GM18519 (cell line): ENCODE results near the gene TMEM232.
A peak's percentile ranks its signal among the peaks of the same experiment; 100 is the strongest.
"Not testable (repeated sequence)": the region's sequence is repeated elsewhere in the genome, so short reads cannot be mapped to it uniquely, and the experiment has no call there.

Source experiments
- ATAC-seq: cut with Tn5 transposase; IDR thresholded peaks from one replicate; pipeline ENCODE4 v1.9.1; 2021; ENCODE audit warnings: mild to moderate bottlenecking, moderate library complexity; ENCODE audit not compliant: unreplicated experiment, low FRiP score

TMEM232 gene

DNA sequence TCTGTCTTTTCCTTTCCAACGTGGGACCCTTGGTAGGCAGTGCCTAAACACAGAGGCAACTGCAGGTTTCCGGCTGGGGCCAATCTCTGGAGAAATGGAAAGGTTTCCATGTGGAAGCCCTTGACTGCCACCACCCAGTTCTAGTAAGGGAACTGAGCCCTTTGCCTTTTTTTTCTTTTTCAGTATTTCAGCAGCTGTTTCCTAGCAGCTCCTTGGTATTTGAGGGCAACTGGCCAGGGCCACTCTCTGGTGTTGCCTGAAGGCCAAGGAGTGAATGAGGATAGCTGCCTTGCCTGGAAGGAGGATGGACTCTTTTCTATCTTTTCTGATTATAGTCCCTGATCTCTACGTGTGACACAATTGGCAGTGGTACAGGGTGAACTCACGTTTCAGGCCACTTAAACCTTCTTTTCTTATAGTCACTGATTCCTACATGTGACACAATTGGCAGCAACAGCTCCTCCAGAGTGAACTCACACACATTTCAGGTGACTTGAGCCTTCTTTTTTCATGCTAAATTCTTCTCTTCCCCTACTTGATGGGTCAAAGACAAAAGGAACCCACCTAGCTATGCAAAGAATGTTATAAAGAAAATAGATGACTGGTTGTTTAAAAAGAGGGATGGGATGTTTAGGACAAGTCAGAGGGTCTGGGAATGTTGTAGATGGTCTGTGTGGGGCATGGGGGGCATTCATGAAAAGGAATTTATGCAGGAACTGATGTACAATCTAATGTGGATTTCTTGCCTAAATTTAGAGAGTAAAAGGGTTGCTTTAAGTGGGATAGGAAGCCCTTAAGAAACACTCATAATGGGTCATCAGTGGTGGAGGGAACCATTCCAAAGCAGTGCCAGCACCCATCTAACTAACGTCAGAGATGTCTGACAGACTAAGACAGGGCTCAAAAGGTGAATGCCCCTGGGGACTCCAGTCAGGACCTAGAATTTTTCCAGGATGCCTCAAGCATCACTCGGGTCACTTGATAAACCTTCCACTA is 190.1 kb downstream of the TMEM232 start:
- ATAC-seq, result no peak

DNA sequence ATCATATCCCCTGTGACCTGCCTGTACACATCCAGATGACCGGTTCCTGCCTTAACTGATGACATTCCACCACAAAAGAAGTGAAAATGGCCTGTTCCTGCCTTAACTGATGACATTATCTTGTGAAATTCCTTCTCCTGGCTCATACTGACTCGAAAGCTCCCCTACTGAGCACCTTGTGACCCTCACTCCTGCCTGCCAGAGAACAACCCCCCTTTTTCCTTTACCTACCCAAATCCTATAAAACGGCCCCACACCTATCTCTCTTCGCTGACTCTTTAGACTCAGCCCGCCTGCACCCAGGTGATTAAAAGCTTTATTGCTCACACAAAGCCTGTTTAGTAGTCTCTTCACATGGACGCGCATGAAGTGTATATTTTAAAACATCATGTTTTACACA is 191.3 kb downstream of the TMEM232 start:
- ATAC-seq, result not testable (repeated sequence)

DNA sequence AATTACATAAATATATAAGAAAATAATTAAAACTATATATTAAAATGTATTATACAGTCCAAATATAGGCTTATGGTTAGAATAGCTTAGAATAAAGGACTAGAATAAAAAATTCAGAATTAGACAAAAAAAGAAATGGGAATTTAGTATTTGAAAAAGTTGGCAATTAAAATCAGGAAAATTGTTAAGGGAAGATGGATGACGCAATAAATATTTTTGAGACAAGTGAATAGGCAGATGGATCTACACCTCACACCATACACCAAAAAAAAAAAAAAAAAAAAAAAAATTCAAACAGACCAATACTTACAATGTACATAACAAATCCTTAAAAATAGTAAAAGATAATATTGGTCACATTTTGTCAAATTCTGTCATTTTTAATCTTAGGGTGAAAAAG is 200.7 kb downstream of the TMEM232 start:
- ATAC-seq, result no peak

DNA sequence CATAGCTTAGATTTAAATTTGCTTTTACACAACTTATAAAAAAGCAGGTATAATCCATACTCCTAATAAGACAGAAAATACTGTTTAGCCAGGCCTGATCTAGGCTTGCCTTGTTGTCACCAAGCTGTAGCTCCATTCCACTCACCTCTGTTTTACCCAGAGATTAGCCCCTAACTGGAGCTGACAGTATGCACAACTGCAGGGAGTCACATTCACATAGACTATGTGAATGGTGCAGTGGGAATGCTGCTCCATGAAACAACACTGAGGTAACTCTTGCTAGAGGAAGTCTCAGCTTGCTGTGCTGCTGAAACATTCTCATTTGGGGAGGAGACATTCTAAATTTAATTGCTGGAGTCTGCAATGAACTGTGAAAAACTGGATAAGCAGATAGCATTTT is 209.1 kb downstream of the TMEM232 start:
- ATAC-seq, result no peak

DNA sequence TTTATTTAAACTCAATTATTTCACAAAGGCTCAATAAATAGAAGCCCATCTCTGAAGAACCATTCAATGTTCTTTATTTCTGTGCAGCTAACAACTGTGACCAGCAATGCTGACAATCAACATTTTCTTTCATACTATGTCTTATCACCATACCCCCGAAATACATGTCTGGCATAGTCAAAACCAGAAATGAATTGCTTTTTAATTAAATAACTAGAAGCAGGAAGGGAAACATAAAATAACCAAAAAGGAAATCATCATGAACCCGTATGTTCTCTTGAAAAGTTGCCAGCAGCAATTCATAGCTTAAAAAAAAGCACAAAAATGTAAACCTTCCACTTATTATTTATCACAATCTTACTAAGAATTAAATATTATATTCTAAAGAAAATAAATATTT is 212.4 kb downstream of the TMEM232 start:
- no peak for ATAC-seq

DNA sequence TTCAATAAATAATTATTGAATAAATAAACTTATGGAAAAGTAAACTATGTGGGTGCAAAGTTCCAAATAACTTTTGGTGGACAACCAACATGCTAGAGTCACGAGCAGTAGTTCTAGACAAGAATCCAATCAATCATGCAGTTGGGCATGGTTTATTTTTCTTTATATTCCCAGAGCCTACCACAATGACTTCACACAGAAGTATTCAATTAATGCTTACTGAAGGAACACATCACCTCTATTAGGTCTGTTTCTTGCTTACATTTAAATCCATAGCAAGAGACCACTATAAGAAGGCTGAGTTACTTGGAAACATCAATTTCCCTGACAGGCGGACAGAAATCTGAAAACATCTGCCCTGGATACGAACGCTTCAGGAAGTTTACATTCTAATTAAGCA is 214.2 kb downstream of the TMEM232 start:
- ATAC-seq, result no peak

DNA sequence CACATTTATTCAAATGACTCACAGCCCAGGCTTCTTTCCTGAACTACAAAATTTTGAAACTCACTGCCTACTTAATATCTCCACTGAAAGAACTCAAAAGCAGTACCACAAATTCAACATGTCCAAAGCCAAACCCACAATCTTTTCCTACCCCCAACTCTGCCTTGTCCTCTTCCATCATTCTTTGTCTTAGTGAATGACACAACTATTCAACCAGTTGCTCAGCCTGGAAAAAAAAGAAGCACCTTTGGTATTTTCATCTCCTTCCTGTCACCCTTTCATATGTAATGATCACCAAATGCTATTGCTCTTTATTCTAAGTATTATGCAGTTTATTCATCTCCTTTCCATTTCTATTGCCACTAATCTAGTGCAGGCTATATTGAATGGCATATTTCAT is 216.3 kb downstream of the TMEM232 start:
- ATAC-seq, result no peak

DNA sequence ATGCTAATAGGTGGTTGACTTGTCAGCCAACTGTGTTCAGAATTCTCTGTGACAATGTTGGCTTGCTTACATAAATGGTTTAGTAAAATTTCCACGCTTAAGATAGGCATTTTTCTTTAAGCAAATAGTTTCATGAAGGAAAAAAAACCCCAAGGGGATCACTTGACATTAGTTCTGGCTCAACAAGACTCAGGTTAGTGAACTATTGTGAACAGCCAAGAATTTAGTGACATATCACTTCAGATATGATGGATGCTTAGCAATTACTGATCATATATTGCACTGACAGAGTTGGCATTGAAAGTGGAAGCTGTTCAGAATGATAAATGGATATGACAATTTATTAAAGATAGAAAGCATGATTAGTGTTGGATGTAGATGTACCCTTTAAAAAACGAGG is 218.5 kb downstream of the TMEM232 start:
- no peak for ATAC-seq

DNA sequence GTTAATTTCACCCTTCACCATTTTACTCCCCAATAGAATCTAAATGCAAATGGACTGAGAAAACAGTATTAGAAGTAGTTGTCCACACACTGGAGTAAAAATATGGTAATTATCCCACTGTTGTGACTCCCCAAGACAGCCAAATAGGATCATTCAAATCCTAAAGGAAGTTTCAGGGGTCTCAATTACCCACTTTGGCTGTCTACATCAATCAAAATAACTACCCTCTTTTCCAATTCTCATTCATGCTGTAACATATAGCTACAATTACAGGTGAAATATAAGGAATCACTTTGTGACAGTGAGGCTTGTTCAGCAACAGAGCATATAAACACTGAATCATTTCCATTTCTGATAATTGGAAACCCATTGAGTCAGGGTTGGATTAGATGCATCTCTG is 220.1 kb downstream of the TMEM232 start:
- ATAC-seq, result no peak

DNA sequence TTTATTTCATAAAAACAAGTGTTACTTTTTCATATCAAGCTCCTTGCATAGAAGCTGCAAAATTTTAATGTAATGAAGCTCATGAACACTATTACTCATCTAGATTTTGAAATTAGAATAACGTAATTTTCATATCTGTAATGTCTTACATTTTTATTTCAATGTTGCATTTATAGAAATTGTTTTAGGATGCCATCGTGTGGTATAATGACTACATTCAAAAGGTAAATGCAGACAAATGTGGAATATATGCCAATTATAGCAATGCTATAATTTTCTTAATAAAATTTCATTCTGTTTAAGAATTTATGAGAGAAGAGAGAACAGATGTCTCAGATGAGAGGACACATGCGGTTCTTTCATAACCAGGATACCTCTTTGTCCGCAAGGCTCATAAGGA is 230.2 kb downstream of the TMEM232 start:
- no peak for ATAC-seq

DNA sequence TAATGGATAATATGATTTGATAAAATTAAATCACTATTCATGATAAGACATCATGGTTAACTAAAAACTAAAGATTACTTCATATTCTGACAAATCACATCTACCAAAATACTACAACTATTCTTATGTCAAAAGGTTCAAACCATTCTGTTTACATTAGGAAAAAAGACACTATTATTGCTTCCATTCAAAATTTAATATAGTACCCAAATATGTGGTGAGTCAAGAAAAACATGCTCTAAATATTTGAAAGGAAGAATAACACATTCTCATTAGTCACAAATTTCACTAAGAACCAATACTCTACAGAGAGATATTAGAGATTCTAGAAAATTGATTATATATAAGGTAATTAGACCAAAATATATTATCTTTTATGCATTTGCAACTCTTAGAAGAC is 234.0 kb downstream of the TMEM232 start:
- no peak for ATAC-seq

DNA sequence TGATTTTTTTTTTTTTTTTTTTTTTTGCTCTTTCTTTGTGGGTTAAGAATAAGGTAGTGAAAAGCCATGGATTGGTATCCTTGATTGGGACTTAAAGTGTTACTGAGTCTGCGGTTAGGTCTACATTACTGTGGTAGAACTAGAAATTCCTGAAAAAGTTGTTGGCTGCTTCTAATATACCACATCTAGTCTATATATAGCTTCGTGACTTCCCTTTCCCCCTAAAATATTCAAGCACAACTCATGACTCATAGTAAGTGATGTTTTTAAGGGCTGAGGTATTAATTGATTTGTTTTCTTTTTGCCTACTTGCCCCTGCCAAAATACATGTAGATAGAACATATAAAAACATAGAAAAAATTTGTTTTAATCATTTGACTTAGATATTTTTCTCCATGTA is 247.6 kb downstream of the TMEM232 start:
- ATAC-seq, result no peak

DNA sequence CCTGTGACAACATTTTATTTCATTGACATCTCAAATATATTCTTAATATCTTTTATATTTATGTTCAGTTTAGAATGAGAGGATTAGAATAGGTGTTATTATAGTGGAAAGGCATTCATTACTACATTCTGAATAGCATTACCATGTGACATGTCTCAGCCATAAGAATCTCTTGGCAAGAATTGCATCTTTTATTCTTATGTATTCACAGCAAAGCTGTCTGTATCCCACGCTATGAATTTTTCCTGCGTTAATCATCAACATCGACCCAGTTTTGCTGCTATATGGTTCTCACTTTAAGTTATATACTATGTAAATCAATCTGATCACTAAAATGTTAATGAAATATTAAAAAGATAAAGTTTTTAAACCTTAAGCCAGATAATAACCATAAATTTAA is 248.6 kb downstream of the TMEM232 start:
- no peak for ATAC-seq

DNA sequence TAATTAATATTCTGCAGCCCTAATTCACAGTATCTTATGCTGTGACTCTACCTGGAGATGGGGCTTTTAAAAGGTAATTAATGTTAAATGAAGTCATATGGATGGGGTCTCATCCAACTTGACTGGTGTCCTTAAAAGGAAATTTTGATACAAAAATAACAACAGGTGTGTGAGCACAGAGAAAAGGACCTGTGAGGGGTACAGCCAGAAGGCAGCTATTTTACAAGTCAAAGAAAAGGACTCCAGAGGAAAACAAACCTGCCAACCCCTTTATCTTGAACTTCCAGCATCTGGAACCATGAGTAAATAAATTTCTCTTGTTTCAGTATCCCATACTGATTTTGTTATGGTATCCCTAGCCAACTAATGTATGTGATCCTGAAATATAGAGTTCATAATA is 250.3 kb downstream of the TMEM232 start:
- no peak for ATAC-seq

DNA sequence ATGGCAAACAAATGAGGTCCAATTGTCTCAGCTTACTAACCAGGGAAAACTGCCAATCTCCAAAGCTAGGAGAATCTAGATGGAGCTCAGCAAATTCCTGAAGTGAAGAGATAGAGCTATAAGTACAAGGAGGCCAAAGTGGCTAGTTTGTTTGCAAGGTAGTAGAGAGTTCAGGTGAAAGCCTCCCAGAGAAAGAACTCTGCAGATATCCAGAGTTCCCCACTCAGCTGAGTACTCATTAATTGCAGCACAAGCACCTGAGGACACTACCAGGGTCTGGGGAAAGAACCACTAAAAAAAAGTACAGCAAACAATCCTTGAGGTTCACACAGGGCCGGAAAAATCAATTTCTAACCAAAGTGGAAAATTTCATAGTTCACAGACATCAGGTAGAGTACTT is 250.9 kb downstream of the TMEM232 start:
- ATAC-seq, result no peak

DNA sequence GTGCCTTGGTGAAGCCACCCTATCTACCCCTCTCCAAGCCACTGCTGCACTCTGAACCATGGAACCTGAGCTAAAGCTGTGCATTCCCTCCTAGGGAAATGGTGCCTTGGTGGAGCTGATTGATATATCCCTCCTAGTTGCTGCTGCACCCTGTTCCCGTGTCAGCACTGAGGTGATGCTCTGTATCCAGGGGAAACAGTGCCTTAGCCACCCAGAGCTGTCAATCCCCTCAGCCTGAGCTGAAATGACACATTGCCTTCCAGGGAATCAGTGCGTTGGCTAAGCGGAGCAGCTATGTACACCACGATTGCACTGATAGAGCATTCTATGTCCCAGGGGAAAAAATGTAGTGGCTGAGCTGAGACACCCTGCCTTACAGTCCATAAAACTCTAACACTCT is 257.0 kb downstream of the TMEM232 start:
- ATAC-seq, result no peak

DNA sequence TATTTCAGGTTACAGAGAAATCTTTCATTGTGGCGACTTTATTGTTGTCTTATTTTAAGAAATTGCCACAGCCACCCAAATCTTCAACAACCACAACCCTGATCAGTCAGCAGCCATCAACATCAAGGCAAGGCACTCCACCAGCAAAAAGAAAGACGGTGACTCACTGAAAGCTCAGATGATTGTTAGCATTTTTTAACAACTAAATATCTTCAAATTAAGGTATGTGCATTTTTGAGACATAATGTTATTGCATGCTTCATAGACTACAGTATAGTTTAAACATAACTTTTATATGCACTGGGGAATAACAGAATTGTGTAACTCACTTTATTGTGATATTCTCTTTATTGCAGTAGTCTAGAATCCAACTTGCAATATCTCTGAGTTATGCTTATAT is 263.4 kb downstream of the TMEM232 start:
- ATAC-seq, result no peak

DNA sequence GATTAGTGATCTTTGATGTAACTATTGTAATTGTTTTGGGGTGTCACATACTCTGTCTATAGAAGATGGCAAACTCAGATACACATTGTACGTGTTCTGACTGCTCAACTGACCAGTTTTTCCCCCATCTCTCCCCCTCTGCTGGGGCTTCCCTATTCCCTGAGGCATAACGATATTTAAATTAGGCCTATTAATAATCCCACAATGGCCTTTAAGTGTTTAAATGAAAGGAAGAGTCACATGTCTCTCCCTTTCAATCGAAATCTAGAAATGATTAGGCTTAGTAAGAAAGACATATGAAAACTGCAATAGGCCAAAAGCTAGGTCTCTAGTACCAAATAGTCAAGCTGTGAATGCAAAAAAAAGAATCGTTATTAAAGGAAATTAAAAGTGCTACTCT is 265.6 kb downstream of the TMEM232 start:
- no peak for ATAC-seq

DNA sequence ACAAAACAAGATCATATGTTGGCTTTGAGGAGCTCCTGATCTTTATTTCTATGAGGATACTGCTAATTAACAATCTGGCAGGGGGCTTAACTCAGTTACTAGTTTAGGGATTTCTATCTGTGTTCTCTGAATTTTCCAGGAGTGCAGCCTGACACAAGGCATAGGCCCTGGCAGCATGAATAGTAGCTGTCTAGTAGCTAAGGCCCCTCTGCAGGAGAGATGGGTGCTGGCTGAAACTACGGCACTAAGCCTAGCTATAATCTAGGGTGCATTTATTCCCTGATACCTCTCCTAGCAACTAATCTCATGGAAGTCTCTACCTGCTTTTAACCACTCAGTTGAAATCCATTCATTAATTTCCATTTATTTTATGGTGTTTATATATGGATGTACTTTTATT is 268.2 kb downstream of the TMEM232 start:
- ATAC-seq, result no peak

DNA sequence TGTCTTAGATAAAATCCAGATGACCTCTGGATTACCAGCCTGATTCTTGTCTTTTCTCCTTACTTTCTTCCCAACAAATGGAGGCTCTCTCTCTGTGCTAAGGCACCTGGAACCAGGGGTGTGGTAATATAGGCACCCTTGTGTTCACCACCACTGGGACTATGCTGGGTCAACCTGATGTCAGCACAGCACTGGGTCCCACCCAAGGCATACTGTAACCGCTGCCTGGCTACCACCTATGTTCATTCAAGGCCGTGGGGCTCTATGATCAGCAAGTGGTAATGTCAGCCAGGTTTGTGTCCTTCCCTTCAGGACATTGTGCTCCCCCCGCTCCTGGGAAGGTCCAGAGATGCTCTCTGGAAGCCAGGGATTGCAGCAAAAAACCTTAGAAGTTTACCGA is 283.6 kb downstream of the TMEM232 start:
- no peak for ATAC-seq

DNA sequence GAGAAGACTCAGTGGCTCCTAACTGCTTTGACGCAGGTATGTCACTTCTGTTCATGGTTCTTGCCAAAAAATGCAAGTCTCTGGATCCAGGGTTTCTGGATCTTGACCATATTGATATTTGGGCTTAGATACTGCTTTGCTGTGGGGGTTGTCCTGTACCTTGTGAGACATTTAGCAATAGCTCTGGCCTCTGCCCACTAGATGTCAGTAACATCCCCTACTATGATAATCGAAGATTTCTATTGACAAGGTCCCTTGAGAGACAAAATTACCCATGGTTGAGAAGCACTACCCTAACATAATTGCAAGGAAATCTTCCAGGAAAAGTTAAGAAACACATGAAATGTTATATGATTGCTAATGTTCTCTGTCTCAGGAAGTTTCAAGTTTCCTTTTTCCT is 285.4 kb downstream of the TMEM232 start:
- peak; percentile 84 for ATAC-seq

DNA sequence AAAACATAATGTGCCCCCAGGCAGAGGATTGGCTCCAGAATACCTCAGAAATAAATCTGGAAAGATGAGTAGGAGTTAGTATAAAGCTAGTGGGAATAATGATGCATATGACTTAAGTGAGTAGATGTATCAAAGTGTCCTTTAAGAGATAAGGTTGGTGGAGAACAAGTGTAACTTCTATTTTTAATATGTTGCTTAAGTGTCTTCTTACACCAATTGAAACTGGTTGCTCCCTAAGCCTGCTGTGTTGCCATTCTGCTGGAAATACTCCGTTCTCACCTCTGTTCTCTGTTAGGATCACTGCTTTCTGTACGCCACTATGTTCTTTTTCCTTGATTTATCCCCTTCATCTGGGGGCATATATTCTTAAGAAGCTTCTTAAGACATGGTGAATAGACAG is 286.4 kb downstream of the TMEM232 start:
- ATAC-seq, result no peak
